NCI-H345 treated with DMSO at 0.1 percent for 48 hours (cell line): ENCODE results near the gene NMRK2.
A peak's percentile ranks its signal among the peaks of the same experiment; 100 is the strongest.

ENCODE experiments used
- DNase-seq: peaks from one replicate; lab custom pipeline; 2025; ENCODE audit not compliant: unreplicated experiment; lab: John Stamatoyannopoulos, UW

NMRK2 gene

DNA sequence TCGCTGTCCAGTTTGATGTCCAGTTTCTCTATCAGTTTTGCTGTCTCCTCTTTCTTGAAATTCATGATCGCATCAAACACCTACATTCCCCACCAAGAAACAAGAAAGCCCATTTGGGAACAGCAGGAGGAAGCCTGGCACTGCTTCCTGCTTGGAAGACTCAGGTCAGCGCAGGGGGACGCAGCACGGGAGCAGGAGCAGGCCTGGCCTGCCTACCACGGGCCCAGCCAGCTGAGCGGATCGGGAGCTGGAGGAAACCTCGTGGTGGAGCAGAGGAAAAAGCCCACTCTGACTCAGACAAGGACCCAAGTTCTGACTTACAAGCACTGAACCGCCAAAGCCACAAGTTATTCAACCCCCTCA lies 48.5 kb downstream of the NMRK2 start:
- DNase-seq, result no peak

- no peak for DNase-seq
Measured at GRCh38 chr19:3981736-3982681, 49.1 kb downstream of the NMRK2 start.

GRCh38 chr19:3982701-3983541 lies 50.1 kb downstream of the NMRK2 start:
- no peak for DNase-seq

- no peak for DNase-seq
Measured at GRCh38 chr19:3983542-3983914, 50.7 kb downstream of the NMRK2 start.

DNA sequence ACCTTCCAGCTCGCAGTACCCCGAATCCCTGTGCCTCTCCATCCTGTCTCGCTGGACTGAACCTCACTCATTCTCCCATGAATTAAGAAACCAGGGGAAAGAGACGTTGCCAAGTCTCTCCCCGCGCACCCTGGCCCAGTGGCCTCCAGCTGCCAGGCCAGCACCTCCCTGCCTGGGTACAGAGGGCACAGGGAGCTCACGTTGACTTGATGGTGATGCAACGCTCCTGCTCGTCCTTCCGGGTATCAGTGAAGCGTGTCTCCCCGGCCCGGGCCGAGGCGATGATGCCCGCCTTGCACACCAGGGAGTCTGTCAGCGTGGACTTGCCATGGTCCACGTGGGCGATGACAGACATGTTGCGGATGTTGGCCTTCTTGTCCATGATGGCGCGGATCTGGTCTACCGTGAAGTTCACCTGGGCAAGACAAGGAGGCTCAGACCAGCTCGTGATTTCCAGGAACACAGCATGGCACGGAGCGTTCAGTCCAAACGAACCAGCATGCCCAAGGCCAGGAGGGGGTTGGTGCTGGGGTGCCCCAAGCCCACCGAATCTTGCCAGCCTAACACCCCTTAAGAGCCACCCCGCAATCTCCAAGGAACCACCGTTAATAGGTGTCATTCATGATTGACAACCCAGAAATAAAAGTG lies 51.2 kb downstream of the NMRK2 start:
- DNase-seq, result no peak

GRCh38 chr19:3984584-3984907 lies 51.7 kb downstream of the NMRK2 start:
- DNase-seq, result no peak

DNA sequence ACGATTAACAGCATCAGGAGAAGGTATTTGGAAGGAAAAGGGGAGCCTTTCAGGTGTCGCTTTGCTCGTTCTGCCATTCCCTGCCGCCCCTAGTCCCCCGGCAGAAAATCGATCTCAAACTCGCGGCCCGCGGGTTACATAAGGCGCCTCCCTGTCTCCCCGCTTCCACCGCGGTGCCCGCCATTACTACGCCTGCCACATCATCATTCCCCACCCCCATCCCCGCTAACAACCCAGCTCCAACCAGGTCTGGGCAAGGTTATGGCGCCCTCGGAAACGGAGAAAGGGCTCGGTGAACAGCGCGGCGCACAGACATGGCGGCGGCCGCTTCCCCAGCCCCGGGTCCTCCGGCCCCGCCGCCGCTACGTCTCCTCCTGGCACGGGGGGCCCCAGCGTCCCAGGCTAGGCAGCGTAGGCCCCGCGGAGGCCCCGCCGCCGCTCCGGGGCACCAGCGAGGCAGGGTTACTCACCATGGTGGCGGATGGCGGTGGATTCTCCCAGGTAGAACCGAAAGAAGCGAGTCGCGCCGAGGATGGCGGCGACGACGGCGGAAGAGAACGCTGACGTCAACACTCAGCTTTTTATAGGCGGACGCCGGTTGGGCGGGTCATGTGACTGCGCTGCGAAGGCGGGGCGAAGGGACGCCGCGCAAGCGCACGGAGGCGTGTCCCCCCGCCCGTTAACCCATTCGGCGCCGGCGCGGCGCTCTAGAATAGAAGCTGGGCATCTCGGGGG lies 52.2 kb downstream of the NMRK2 start, which contains the start of gene EEF2:
Gene EEF2 (minus strand): TSS at position 556 of the 735 bp plus-strand sequence. CDS start 83 bp downstream, at position 473.
- DNase-seq, result peak; percentile 19

- DNase-seq, result peak; percentile 72
Measured at GRCh38 chr19:3985643-3986259, 52.9 kb downstream of the NMRK2 start.

- DNase-seq, result peak; percentile 96
Measured at GRCh38 chr19:3986260-3987041, 53.6 kb downstream of the NMRK2 start.

GRCh38 chr19:3987619-3988371 lies 54.9 kb downstream of the NMRK2 start:
- peak; percentile 89 for DNase-seq

DNA sequence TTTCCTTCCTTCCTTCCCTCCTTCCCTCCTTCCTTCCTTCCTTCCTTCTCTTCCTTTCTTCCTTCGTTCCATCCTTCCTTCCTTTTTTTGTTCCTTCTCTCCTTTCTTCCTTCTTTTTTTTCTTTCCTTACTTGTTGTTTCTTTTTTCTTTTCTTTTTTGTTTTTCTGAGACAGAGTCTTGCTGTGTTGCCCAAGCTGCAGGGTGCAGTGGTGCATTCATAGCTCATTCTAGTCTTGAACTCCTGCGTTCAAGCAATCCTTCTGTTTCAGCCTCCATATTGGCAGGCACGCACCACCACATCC lies 57.9 kb downstream of the NMRK2 start:
- DNase-seq, result no peak
